Measurements from ENCODE around the gene SMIM8.
"Not testable (repeated sequence)": the region's sequence is repeated elsewhere in the genome, so short reads cannot be mapped to it uniquely, and the experiment has no call there.

SMIM8 gene

GRCh38 chr6:87322304-87323212 lies at the start of gene SMIM8:
TSS of gene SMIM8 (plus strand) at chr6:87322588. CDS start at chr6:87337032, 14,444 bp downstream.
- FAIRE-seq: no peak

GRCh38 chr6:87274660-87275274 lies 47.6 kb upstream of the SMIM8 start:
- FAIRE-seq: no peak

- no peak for FAIRE-seq
Observed at GRCh38 chr6:87276624-87277023, 45.8 kb upstream of the SMIM8 start.

- no peak for FAIRE-seq
Observed at GRCh38 chr6:87277123-87277522, 45.3 kb upstream of the SMIM8 start.

- no peak for FAIRE-seq
Observed at GRCh38 chr6:87279196-87279595, 43.2 kb upstream of the SMIM8 start.

GRCh38 chr6:87281426-87281825 lies 41.0 kb upstream of the SMIM8 start:
- FAIRE-seq: no peak

GRCh38 chr6:87282743-87283142 lies 39.6 kb upstream of the SMIM8 start:
- no peak for FAIRE-seq

GRCh38 chr6:87283461-87283860 lies 38.9 kb upstream of the SMIM8 start:
- no peak for FAIRE-seq

GRCh38 chr6:87287251-87287650 lies 35.1 kb upstream of the SMIM8 start:
- FAIRE-seq: no peak

GRCh38 chr6:87289571-87289970 lies 32.8 kb upstream of the SMIM8 start:
- no peak for FAIRE-seq

GRCh38 chr6:87291883-87292282 lies 30.5 kb upstream of the SMIM8 start:
- FAIRE-seq: no peak

GRCh38 chr6:87293526-87293925 lies 28.9 kb upstream of the SMIM8 start:
- FAIRE-seq: no peak

GRCh38 chr6:87297119-87297518 lies 25.3 kb upstream of the SMIM8 start:
- FAIRE-seq: no peak

- not testable (repeated sequence) for FAIRE-seq
Observed at GRCh38 chr6:87301277-87301676, 21.1 kb upstream of the SMIM8 start.

GRCh38 chr6:87308970-87309369 lies 13.4 kb upstream of the SMIM8 start:
- FAIRE-seq: no peak

- no peak for FAIRE-seq
Observed at GRCh38 chr6:87312860-87313259, 9.5 kb upstream of the SMIM8 start.

- no peak for FAIRE-seq
Observed at GRCh38 chr6:87315071-87315470, 7.3 kb upstream of the SMIM8 start.

GRCh38 chr6:87319271-87319987 lies 3.0 kb upstream of the SMIM8 start:
- no peak for FAIRE-seq

GRCh38 chr6:87323880-87324279 lies 1.5 kb downstream of the SMIM8 start:
- FAIRE-seq: not testable (repeated sequence)

- no peak for FAIRE-seq
Observed at GRCh38 chr6:87330961-87331360, 8.6 kb downstream of the SMIM8 start.

GRCh38 chr6:87333033-87333432 lies 10.6 kb downstream of the SMIM8 start:
- FAIRE-seq: no peak

- no peak for FAIRE-seq
Observed at GRCh38 chr6:87333591-87334181, 11.3 kb downstream of the SMIM8 start.

GRCh38 chr6:87334683-87335082 lies 12.3 kb downstream of the SMIM8 start:
- no peak for FAIRE-seq

All from TTC549 (cell line).